Motor neuron (in vitro differentiated cells): ENCODE measurements around the gene ADA. TPM values are rescaled to one million over a fixed set of nuclear protein-coding genes. Genes with fewer than 3 reads are reported as not detected.
A peak's percentile ranks its signal among the peaks of the same experiment; 100 is the strongest.
"Not testable (repeated sequence)": the region's sequence is repeated elsewhere in the genome, so short reads cannot be mapped to it uniquely, and the experiment has no call there.

Experiments
- ATAC-seq, 8 experiments: fragments of 200-7000 bp; cut with Tn5 transposase; replicated peaks in 6 of 8; 2 replicates each; pipeline ENCODE4 v1.8.0; 2021; ENCODE audit warnings: mild to moderate bottlenecking in 8 of 8, moderate library complexity in 8 of 8
- H3K27ac ChIP-seq, 2 donors: fragments of 250-450 bp; sonication (Bioruptor Pico); 2 replicates each; pipeline ENCODE4 v1.9.0; 2021; ENCODE audit warnings: antibody characterized with exemption in 2 of 2, mild to moderate bottlenecking in 2 of 2, moderate library complexity in 1 of 2
- H3K4me1 ChIP-seq, 2 donors: fragments of 250-450 bp; sonication (Bioruptor Pico); replicated peaks in 1 of 2; 2 replicates each; pipeline ENCODE4 v1.6.1; 2021; ENCODE audit warnings: antibody characterized with exemption in 2 of 2, mild to moderate bottlenecking in 2 of 2, moderate library complexity in 1 of 2
- H3K4me3 ChIP-seq, 5 donors: fragments of 250-450 bp; sonication (Bioruptor Pico); 2 replicates each; pipeline ENCODE4 v1.9.0; 2021; ENCODE audit warnings: antibody characterized with exemption in 5 of 5, mild to moderate bottlenecking in 5 of 5, moderate library complexity in 4 of 5
- WGBS, 10 experiments: fragments of 450-650 bp; shearing (Covaris generic); methylation state at CpG; one replicate each; pipeline ENCODE4 v1.0.0; 2022; 5-methylcytosine and 5-hydroxymethylcytosine counted together
- in situ Hi-C, 9 experiments: fragments of 400-800 bp; cut with MboI; loops; one replicate each; pipeline ENCODE4 v1.15.0; 2021; ENCODE audit warnings: low sequenced_read_pairs in 9 of 9, low pct_unique_long_range_greater_than_20kb in 2 of 9; ENCODE audit not compliant: unreplicated experiment in 9 of 9
- total RNA-seq, 8 experiments: library from RNA; unstranded; fragments of 300-600 nt; gene quantifications; 2 replicates each; pipeline versions ENCODE4 v1.2.3 to v1.2.4, GENCODE V29; 2022

ADA gene
- total RNA-seq, 8 experiments from 2014 or later: 1.9 to 8.9 (median 4.7) TPM

GRCh38 chr20:44690781-44691423 is 39.4 kb upstream of the ADA start:
- ATAC-seq: no peak
- in situ Hi-C loops: loop anchor here in 5 of 9 experiments (25.0 kb wide), 1 partner anchor 171 kb away; no protein-coding TSS in a partner anchor
- WGBS, 10 experiments: 20 to 100% (median 50%) methylated on average over 1 to 8 of the region's 9 CpGs; no CpG with 5 or more reads in 3 of the 10 experiments
- H3K27ac ChIP-seq: no peak overlapping the region
- H3K4me3 ChIP-seq: no peak overlapping the region
- no peaks in the 10 kb centered on the region for H3K4me1 ChIP-seq

GRCh38 chr20:44689809-44690208 is 38.3 kb upstream of the ADA start:
- in situ Hi-C loops: loop anchor here (5.0 to 25.0 kb wide), 4 partner anchors 32 to 175 kb away; no protein-coding TSS in a partner anchor
- Histone ChIP-seq H3K4me3 (no peak overlapping the region), H3K27ac (no peak overlapping the region), H3K4me1 (peaks cover 0 to 2% of the 10 kb centered on the region in 2 donors)
- ATAC-seq: no peak
- 60 to 69% methylated on average over 1 to 2 of the region's 3 CpGs; no CpG with 5 or more reads in 8 of the 10 experiments for WGBS, 10 experiments

GRCh38 chr20:44688053-44688625 is 36.6 kb upstream of the ADA start:
- Histone ChIP-seq H3K4me1 (peaks cover 0 to 2% of the 10 kb centered on the region in 2 donors), H3K4me3 (no peak overlapping the region), H3K27ac (no peak overlapping the region)
- WGBS, 10 experiments: 17 to 92% (median 63%) methylated on average over 1 to 7 of the region's 7 CpGs
- peak in 3 of 8 experiments; percentile 6 to 39 (median 8) for ATAC-seq
- in situ Hi-C loops: loop anchor here (5.0 to 25.0 kb wide), 4 partner anchors 34 to 177 kb away; no protein-coding TSS in a partner anchor

GRCh38 chr20:44686934-44687333 is 35.4 kb upstream of the ADA start:
- no peak overlapping the region for H3K27ac ChIP-seq
- no peak for ATAC-seq
- H3K4me1 ChIP-seq: peaks cover 0 to 2% of the 10 kb centered on the region in 2 donors
- in situ Hi-C loops: loop anchor here (5.0 to 25.0 kb wide), 4 partner anchors 35 to 178 kb away; no protein-coding TSS in a partner anchor
- no peak overlapping the region for H3K4me3 ChIP-seq
- 83 to 100% (median 90%) methylated on average over 1 to 4 of the region's 4 CpGs for WGBS, 10 experiments

GRCh38 chr20:44684047-44684967 is 32.8 kb upstream of the ADA start:
- Histone ChIP-seq H3K4me1 (peaks cover 0 to 2% of the 10 kb centered on the region in 2 donors), H3K4me3 (no peak overlapping the region), H3K27ac (no peak overlapping the region)
- WGBS, 10 experiments: 20 to 100% (median 74%) methylated on average over 2 to 6 of the region's 6 CpGs; no CpG with 5 or more reads in 3 of the 10 experiments
- in situ Hi-C loops: loop anchor here in 8 of 9 experiments (10.0 to 25.0 kb wide), 3 partner anchors 50 to 180 kb away; no protein-coding TSS in a partner anchor
- peak in 3 of 8 experiments; percentile 13 to 25 (median 19) for ATAC-seq

GRCh38 chr20:44683263-44684046 is 32.0 kb upstream of the ADA start:
- ATAC-seq: peak; percentile 47 to 90 (median 75)
- Histone ChIP-seq H3K4me3 (no peak overlapping the region), H3K27ac (no peak overlapping the region), H3K4me1 (peaks cover 0 to 10% of the 10 kb centered on the region in 2 donors)
- in situ Hi-C loops: loop anchor here in 8 of 9 experiments (10.0 to 25.0 kb wide), 3 partner anchors 51 to 181 kb away; no protein-coding TSS in a partner anchor
- WGBS, 10 experiments: 28 to 90% (median 48%) methylated on average over 1 to 9 of the region's 10 CpGs; no CpG with 5 or more reads in 1 of the 10 experiments

GRCh38 chr20:44681796-44682566 is 30.5 kb upstream of the ADA start:
- H3K27ac ChIP-seq: no peak overlapping the region
- no peak for ATAC-seq
- H3K4me1 ChIP-seq: peaks cover 0 to 14% of the 10 kb centered on the region in 2 donors
- WGBS, 10 experiments: 82 to 100% (median 95%) methylated on average over 1 to 10 of the region's 11 CpGs; no CpG with 5 or more reads in 2 of the 10 experiments
- in situ Hi-C loops: loop anchor here in 8 of 9 experiments (10.0 to 25.0 kb wide), 3 partner anchors 53 to 183 kb away; no protein-coding TSS in a partner anchor
- H3K4me3 ChIP-seq: no peak overlapping the region

- WGBS, 10 experiments: 50 to 95% (median 87%) methylated on average over 2 to 9 of the region's 12 CpGs; no CpG with 5 or more reads in 3 of the 10 experiments
- H3K27ac ChIP-seq: no peak overlapping the region
- ATAC-seq: peak in 3 of 8 experiments; percentile 20 to 40 (median 39)
- H3K4me1 ChIP-seq: peaks cover 0 to 12% of the 10 kb centered on the region in 2 donors
- no peak overlapping the region for H3K4me3 ChIP-seq
- in situ Hi-C loops: loop anchor here in 5 of 9 experiments (25.0 kb wide), 1 partner anchor 183 kb away; no protein-coding TSS in a partner anchor
Observed at GRCh38 chr20:44678990-44679611, 27.6 kb upstream of the ADA start.

GRCh38 chr20:44678242-44678641 is 26.7 kb upstream of the ADA start:
- Histone ChIP-seq H3K4me1 (peaks cover 0 to 12% of the 10 kb centered on the region in 2 donors), H3K27ac (peak overlapping the region in 1 of 2 donors; percentile 47), H3K4me3 (no peak overlapping the region)
- WGBS, 10 experiments: 28 to 100% (median 73%) methylated on average over 1 to 2 of the region's 2 CpGs; no CpG with 5 or more reads in 4 of the 10 experiments
- in situ Hi-C loops: loop anchor here in 5 of 9 experiments (25.0 kb wide), 1 partner anchor 184 kb away; no protein-coding TSS in a partner anchor
- peak in 2 of 8 experiments; percentile 25 to 57 for ATAC-seq

GRCh38 chr20:44672318-44672902 is 20.9 kb upstream of the ADA start:
- WGBS, 10 experiments: 0 to 100% (median 79%) methylated on average over 1 to 7 of the region's 23 CpGs; no CpG with 5 or more reads in 4 of the 10 experiments
- in situ Hi-C loops, H3K4me1 ChIP-seq: not testable (repeated sequence)

More at GRCh38 chr20:44672318-44672902, 20.9 kb upstream of the ADA start:
- H3K27ac ChIP-seq: peak overlapping the region in 1 of 2 donors; percentile 29
- ATAC-seq, H3K4me3 ChIP-seq: not testable (repeated sequence)
